Prostate gland (tissue), 2 donors: ENCODE results near the gene LAMB1. TPM values are rescaled to one million over a fixed set of nuclear protein-coding genes. Genes with fewer than 3 reads are reported as not detected.
"Not testable (repeated sequence)": the region's sequence is repeated elsewhere in the genome, so short reads cannot be mapped to it uniquely, and the experiment has no call there.

ENCODE experiments used
- DNase-seq: peaks from one replicate; pipeline ENCODE4 v3.0.0-alpha.2; 2019; ENCODE audit warnings: low spot score
- H3K27ac ChIP-seq, 2 donors: fragments of 200-600 bp; sonication (generic); 2 replicates each; pipeline ENCODE4 v1.5.1; 2017 to 2019
- H3K27me3 ChIP-seq: fragments of 200-600 bp; sonication (generic); replicated peaks from 2 replicates; pipeline ENCODE4 v1.5.1; 2019; ENCODE audit not compliant: insufficient read depth
- H3K36me3 ChIP-seq, 2 donors: fragments of 200-600 bp; sonication (generic); 1 replicate in 1 of 2; 2 replicates in 1 of 2; pipeline versions ENCODE4 v1.5.1 to v1.8.1; 2017 to 2019
- H3K4me1 ChIP-seq: fragments of 200-600 bp; sonication (generic); replicated peaks from 2 replicates; pipeline ENCODE4 v1.5.1; 2019
- H3K4me3 ChIP-seq, 2 donors: fragments of 200-600 bp; sonication (generic); 2 replicates each; pipeline ENCODE4 v1.5.1; 2017 to 2019
- H3K9me3 ChIP-seq: fragments of 200-600 bp; sonication (generic); 2 replicates; pipeline ENCODE4 v1.5.1; 2017
- CTCF ChIP-seq, 4 experiments: fragments of 200-600 bp in 2 of 4; fragments of 450-650 bp in 2 of 4; sonication (generic) in 2 of 4; IDR thresholded peaks; 1 replicate in 3 of 4; 2 replicates in 1 of 4; pipeline ENCODE4 v1.5.1; 2016 to 2019; ENCODE audit warnings: antibody characterized with exemption in 4 of 4, mild to moderate bottlenecking in 2 of 4, moderate library complexity in 2 of 4
- POLR2A ChIP-seq: fragments of 450-650 bp; IDR thresholded peaks from one replicate; pipeline ENCODE4 v1.6.1; 2016; ENCODE audit warnings: antibody characterized with exemption, mild to moderate bottlenecking
- POLR2AphosphoS5 ChIP-seq: sonication (generic); formaldehyde crosslinking; IDR thresholded peaks from one replicate; pipeline ENCODE4 v1.6.1; 2017; ENCODE audit warnings: antibody characterized with exemption
- WGBS: methylation state at CpG from one replicate; pipeline ENCODE4 v1.1.5; 2018; 5-methylcytosine and 5-hydroxymethylcytosine counted together
- intact Hi-C: fragments of 100-400 bp; cut with DNase I; formaldehyde crosslinking; loops from one replicate; pipeline ENCODE4 v1.14.2; 2022
- total RNA-seq, 2 donors: library from RNA; depleted of rRNA; stranded (reverse); fragments of >200 nt; gene quantifications; one replicate each; pipeline ENCODE4 v1.1.0, GENCODE V29; 2016

LAMB1 gene
- total RNA-seq, 2 donors from 2014 or later = 15.5 to 64.1 TPM

- 24% methylated on average over 1 of the region's 1 CpG for WGBS
- no peak overlapping the region for H3K27ac ChIP-seq
- H3K36me3 ChIP-seq = no peaks in the 10 kb centered on the region
- no peaks in the 10 kb centered on the region for H3K27me3 ChIP-seq
- no peak overlapping the region for H3K4me3 ChIP-seq
- H3K4me1 ChIP-seq = no peaks in the 10 kb centered on the region
- no peaks in the 10 kb centered on the region for H3K9me3 ChIP-seq
- TF ChIP-seq CTCF (IDR thresholded peaks at IDR 0.05) (no peak), POLR2AphosphoS5 (no peak), POLR2A (no peak)
- intact Hi-C loops = no loop called here
- DNase-seq = no peak
Measured at GRCh38 chr7:108037741-108038140, 34.8 kb upstream of the LAMB1 start.

- WGBS = 92% methylated on average over 3 of the region's 3 CpGs
- intact Hi-C loops = no loop called here
- H3K9me3 ChIP-seq = no peaks in the 10 kb centered on the region
- TF ChIP-seq CTCF (IDR thresholded peaks at IDR 0.05) (no peak), POLR2AphosphoS5 (no peak), POLR2A (no peak)
- DNase-seq = no peak
- H3K4me3 ChIP-seq = no peak overlapping the region
- H3K4me1 ChIP-seq = no peaks in the 10 kb centered on the region
- no peaks in the 10 kb centered on the region for H3K27me3 ChIP-seq
- no peaks in the 10 kb centered on the region for H3K36me3 ChIP-seq
- H3K27ac ChIP-seq = no peak overlapping the region
Measured at GRCh38 chr7:108037140-108037539, 34.2 kb upstream of the LAMB1 start.

- Histone ChIP-seq H3K27ac (no peak overlapping the region), H3K4me1 (no peaks in the 10 kb centered on the region), H3K9me3 (no peaks in the 10 kb centered on the region), H3K27me3 (no peaks in the 10 kb centered on the region), H3K36me3 (no peaks in the 10 kb centered on the region), H3K4me3 (no peak overlapping the region)
- WGBS = 63% methylated on average over 2 of the region's 2 CpGs
- no peak for DNase-seq
- no peak for TF ChIP-seq CTCF (IDR thresholded peaks at IDR 0.05)
- TF ChIP-seq POLR2A = no peak
- no peak for TF ChIP-seq POLR2AphosphoS5
- intact Hi-C loops = no loop called here
Measured at GRCh38 chr7:108034586-108034985, 31.6 kb upstream of the LAMB1 start.

GRCh38 chr7:108033776-108034497 lies 31.0 kb upstream of the LAMB1 start:
- no peaks in the 10 kb centered on the region for H3K27me3 ChIP-seq
- no peak overlapping the region for H3K27ac ChIP-seq
- H3K4me3 ChIP-seq = no peak overlapping the region
- DNase-seq = no peak
- TF ChIP-seq POLR2AphosphoS5 (no peak), CTCF (IDR thresholded peaks at IDR 0.05) (no peak), POLR2A (no peak)
- intact Hi-C loops = no loop called here
- no peaks in the 10 kb centered on the region for H3K9me3 ChIP-seq
- H3K36me3 ChIP-seq = no peaks in the 10 kb centered on the region
- H3K4me1 ChIP-seq = no peaks in the 10 kb centered on the region
- 53% methylated on average over 5 of the region's 5 CpGs for WGBS

GRCh38 chr7:108033309-108033708 lies 30.3 kb upstream of the LAMB1 start:
- H3K4me3 ChIP-seq, intact Hi-C loops, H3K27ac ChIP-seq, H3K4me1 ChIP-seq, H3K27me3 ChIP-seq, H3K9me3 ChIP-seq, DNase-seq, H3K36me3 ChIP-seq: not testable (repeated sequence)
- 82% methylated on average over 8 of the region's 8 CpGs for WGBS
